Daoy (cell line): ENCODE measurements around the gene PHOSPHO2. TPM values are rescaled to one million over a fixed set of nuclear protein-coding genes. Genes with fewer than 3 reads are reported as not detected.

ENCODE experiments used
- DNase-seq: peaks from one replicate; pipeline ENCODE4 v3.0.0-alpha.2; 2015; ENCODE audit warnings: low read depth
- total RNA-seq: library from RNA; depleted of rRNA; stranded (reverse); fragments of >200 nt; shearing (Covaris generic); gene quantifications from 2 replicates; pipeline ENCODE4 v1.2.3, GENCODE V29; 2014; rRNA removed

PHOSPHO2 gene
- 10.4 and 12.2 TPM in 2 replicates for total RNA-seq

- DNase-seq = peak; percentile 98
These were observed at the start of gene PHOSPHO2, which contains the start of gene CFAP210 for GRCh38 chr2:169694113-169694893. Gene PHOSPHO2 (plus strand): TSS chr2:169694469. CDS start chr2:169700972, 6,503 bp downstream. Gene CFAP210 (minus strand): TSS chr2:169694405. CDS start chr2:169694327, 78 bp downstream.

GRCh38 chr2:169647496-169647895, 46.8 kb upstream of the PHOSPHO2 start:
- no peak for DNase-seq

- DNase-seq = no peak
These were observed 45.0 kb upstream of the PHOSPHO2 start for GRCh38 chr2:169649278-169649677.

GRCh38 chr2:169653636-169654035, 40.6 kb upstream of the PHOSPHO2 start:
- peak; percentile 7 for DNase-seq

GRCh38 chr2:169656164-169656563, 38.1 kb upstream of the PHOSPHO2 start:
- no peak for DNase-seq

- no peak for DNase-seq
These were observed 35.4 kb upstream of the PHOSPHO2 start for GRCh38 chr2:169658877-169659276.

- no peak for DNase-seq
These were observed 34.9 kb upstream of the PHOSPHO2 start for GRCh38 chr2:169659320-169659719.

- no peak for DNase-seq
These were observed 33.0 kb upstream of the PHOSPHO2 start for GRCh38 chr2:169661265-169661664.

- DNase-seq = no peak
These were observed 31.5 kb upstream of the PHOSPHO2 start for GRCh38 chr2:169662744-169663143.

- no peak for DNase-seq
These were observed 31.0 kb upstream of the PHOSPHO2 start for GRCh38 chr2:169663247-169663646.

- no peak for DNase-seq
These were observed 29.7 kb upstream of the PHOSPHO2 start for GRCh38 chr2:169664600-169664977.

GRCh38 chr2:169664978-169665930, 29.0 kb upstream of the PHOSPHO2 start:
- no peak for DNase-seq

- no peak for DNase-seq
These were observed 26.7 kb upstream of the PHOSPHO2 start for GRCh38 chr2:169667583-169667982.

- peak; percentile 23 for DNase-seq
These were observed 24.0 kb upstream of the PHOSPHO2 start for GRCh38 chr2:169670215-169670651.

GRCh38 chr2:169670937-169671336, 23.3 kb upstream of the PHOSPHO2 start:
- no peak for DNase-seq

- DNase-seq = no peak
These were observed 21.9 kb upstream of the PHOSPHO2 start for GRCh38 chr2:169672406-169672805.

- DNase-seq = no peak
These were observed 21.2 kb upstream of the PHOSPHO2 start for GRCh38 chr2:169673106-169673505.

GRCh38 chr2:169673921-169674320, 20.3 kb upstream of the PHOSPHO2 start:
- no peak for DNase-seq

- DNase-seq = no peak
These were observed 17.9 kb upstream of the PHOSPHO2 start for GRCh38 chr2:169676357-169676756.

GRCh38 chr2:169676850-169677249, 17.4 kb upstream of the PHOSPHO2 start:
- DNase-seq = no peak

- DNase-seq = no peak
These were observed 11.2 kb upstream of the PHOSPHO2 start for GRCh38 chr2:169683054-169683424.

- DNase-seq = no peak
These were observed 10.7 kb upstream of the PHOSPHO2 start for GRCh38 chr2:169683425-169684134.
